ENCODE results near the gene LRRC2. TPM values are rescaled to one million over a fixed set of nuclear protein-coding genes. Genes with fewer than 3 reads are reported as not detected.
"Not testable (repeated sequence)": the region's sequence is repeated elsewhere in the genome, so short reads cannot be mapped to it uniquely, and the experiment has no call there.

The LRRC2 gene
- total RNA-seq, 2 donors from 2014 or later = 1.5 TPM

DNA sequence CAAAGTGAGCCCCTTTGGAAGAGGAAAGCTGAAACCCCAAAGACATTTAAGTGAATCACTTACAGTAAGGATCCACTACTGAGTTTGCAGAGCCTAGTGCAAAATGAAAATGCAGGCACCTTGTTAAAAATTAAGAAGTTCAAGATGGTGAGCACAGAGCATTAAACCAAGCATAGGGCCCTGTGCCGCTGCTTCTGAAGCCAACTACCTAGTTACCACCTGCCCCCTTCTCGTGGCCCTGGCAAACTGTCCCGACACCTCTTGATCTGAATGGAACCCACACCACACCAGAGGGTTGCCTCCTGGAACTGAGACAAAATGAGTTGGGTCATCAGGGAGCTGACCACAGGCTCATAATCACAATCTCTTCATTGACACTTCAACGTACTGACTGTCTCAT lies 25.6 kb downstream of the LRRC2 start:
- intact Hi-C loops (cut with DNase I, micrococcal nuclease) = loop anchor here in 1 of 2 donors (10.0 kb wide), 1 partner anchor 46 kb away; the partner anchor contains the start of gene RTP3
- ATAC-seq (no peak), DNase-seq (no peak)

GRCh38 chr3:46539443-46540005 lies 26.6 kb downstream of the LRRC2 start:
- intact Hi-C loops (cut with DNase I, micrococcal nuclease) = loop anchor here in 1 of 2 donors (10.0 kb wide), 1 partner anchor 45 kb away; the partner anchor contains the start of gene RTP3
- no peak for ATAC-seq
- DNase-seq = no peak

DNA sequence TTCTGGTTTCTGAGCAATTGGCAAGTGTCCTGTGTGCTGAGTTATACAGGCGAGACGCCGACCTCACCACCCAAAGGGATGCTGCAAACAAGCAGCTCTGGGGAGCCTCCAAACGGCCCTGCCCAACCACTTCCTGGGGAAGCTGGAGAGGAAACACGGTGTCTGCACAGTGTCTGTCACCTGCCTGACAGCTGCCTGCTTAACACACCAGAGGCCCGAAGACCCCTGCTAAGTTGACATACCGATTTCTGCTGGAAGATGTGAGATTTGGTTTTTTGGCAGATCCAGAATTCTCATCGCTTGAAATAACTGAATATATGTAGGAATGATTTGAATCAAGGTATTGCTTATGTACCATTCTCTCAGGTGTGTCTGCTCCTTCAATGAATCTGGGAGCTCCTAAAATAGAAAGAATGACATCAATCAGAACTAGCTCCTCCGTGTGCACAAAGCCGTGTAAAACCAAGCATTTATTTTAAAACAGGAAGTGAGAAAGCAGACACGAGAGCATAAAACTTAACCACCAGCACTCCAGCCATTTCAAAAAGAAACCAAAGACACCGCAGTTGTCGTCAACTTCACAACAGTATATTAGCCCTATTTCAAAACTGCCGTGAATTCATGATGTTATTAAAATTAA lies 27.2 kb downstream of the LRRC2 start:
- ATAC-seq (peak; percentile 59), DNase-seq (peak; percentile 67 to 77)
- intact Hi-C loops (cut with DNase I, micrococcal nuclease) = no loop called here

GRCh38 chr3:46538425-46538802 lies 27.7 kb downstream of the LRRC2 start:
- ATAC-seq; intact Hi-C loops (cut with DNase I, micrococcal nuclease); DNase-seq: not testable (repeated sequence)

- ATAC-seq (no peak), DNase-seq (no peak)
- intact Hi-C loops (cut with DNase I, micrococcal nuclease) = no loop called here
These were observed 28.3 kb downstream of the LRRC2 start for GRCh38 chr3:46537779-46538178.

GRCh38 chr3:46537316-46537715 lies 28.8 kb downstream of the LRRC2 start:
- ATAC-seq = no peak
- DNase-seq = no peak
- intact Hi-C loops (cut with DNase I, micrococcal nuclease) = no loop called here

- ATAC-seq (no peak), DNase-seq (no peak)
- intact Hi-C loops (cut with DNase I, micrococcal nuclease) = no loop called here
These were observed 29.3 kb downstream of the LRRC2 start for GRCh38 chr3:46536758-46537157.

DNA sequence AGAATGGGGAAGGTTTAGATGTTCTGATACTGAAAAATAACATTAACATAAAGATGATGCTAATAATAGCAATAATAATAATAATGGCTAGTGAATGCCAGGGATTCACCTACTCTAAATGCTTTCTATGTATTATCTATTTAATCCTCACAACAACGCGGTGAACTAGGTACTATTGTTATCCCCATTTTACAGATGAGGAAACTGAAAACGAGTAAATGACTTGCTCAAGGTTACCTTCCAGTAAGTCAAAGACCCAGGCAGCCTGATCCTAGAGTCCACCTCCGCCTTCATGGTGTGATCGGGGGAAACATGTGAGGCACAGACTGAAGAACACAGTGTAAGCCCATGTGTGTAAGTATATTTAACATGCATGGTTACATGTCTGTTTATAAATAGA lies 30.4 kb downstream of the LRRC2 start:
- ATAC-seq (no peak), DNase-seq (no peak)
- intact Hi-C loops (cut with DNase I, micrococcal nuclease) = no loop called here

DNA sequence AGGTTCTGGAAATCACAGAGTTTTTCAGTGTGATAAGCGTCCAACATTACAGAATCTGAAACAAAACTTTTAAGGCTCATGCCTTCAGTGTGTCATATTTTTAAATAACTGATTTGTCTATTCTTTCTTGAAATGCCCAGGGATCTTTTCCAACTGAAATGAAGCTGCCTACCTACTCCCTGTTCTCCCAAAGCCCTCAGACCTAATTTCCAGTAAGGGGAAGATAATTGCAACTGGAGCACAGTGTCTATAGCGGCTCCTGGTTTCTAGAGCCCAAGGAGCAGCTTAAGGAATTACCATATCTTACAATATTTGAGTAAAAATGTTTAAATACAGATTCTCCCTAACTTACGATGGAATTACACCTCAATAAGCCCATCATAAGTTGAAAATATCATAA lies 33.0 kb downstream of the LRRC2 start:
- no peak for DNase-seq
- ATAC-seq = no peak
- intact Hi-C loops (cut with DNase I, micrococcal nuclease) = no loop called here

DNA sequence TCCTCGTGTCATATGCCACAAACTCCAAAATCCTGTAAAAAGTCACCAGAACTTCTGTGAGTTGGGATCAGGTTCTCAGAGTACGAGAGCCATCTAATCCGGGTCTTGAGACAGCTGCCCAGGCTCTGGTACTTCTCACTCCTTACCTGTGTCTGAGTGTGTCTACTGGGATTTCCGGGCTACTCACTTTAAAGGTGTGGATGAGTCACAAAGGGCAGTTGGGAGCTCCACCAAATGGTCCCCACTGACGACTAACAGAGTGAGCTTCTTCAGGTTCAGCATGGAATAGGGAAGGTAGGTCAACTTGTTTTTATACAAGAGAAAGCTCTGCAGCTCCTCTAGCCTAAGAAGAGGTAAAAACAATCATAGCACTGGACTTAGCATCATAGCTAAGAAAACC lies 38.9 kb downstream of the LRRC2 start:
- DNase-seq = no peak
- no peak for ATAC-seq
- intact Hi-C loops (cut with DNase I, micrococcal nuclease) = no loop called here

- no peak for ATAC-seq
- intact Hi-C loops (cut with DNase I, micrococcal nuclease) = no loop called here
- no peak for DNase-seq
These were observed 41.3 kb downstream of the LRRC2 start for GRCh38 chr3:46524832-46525231.

- intact Hi-C loops (cut with DNase I, micrococcal nuclease) = no loop called here
- ATAC-seq (no peak), DNase-seq (no peak)
These were observed 42.1 kb downstream of the LRRC2 start for GRCh38 chr3:46524008-46524407.

DNA sequence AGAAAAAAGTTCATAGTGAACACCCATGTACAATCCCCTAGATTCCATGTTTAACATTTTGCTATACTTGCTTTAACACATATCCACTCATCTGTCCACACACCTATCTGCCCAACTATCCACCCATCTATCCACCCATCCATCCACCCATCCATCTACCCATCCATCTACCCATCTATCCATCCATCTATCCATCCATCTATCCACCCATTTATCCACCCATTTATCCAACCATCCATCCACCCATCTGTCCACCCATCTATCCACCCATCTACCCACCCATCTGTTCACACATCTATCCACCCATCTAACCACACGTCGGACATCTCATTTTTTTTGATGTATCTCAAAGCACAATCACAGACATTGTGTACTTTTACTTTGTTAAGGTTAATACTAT lies 42.5 kb downstream of the LRRC2 start:
- DNase-seq = no peak
- no peak for ATAC-seq
- intact Hi-C loops (cut with DNase I, micrococcal nuclease) = no loop called here

- intact Hi-C loops (cut with DNase I, micrococcal nuclease); DNase-seq; ATAC-seq: not testable (repeated sequence)
These were observed 43.9 kb downstream of the LRRC2 start for GRCh38 chr3:46522201-46522600.

DNA sequence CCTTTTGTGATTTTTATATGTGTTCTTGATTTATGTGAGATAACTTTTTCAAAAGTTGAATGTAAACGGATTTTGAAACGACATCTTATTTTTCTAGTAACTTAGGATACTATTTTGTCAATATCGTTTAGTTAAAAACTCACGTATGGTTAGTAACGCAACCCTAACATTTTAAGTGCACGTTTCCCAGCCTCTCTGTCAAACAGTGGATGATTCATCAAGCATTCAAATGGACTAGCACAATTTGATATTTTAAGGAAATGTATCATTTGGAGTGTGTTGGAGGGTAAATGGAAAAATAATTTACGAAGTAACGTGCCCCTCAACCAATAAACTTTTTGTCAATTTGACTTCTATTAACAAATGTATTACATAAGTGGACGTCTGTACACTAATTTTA lies 45.0 kb downstream of the LRRC2 start:
- DNase-seq (no peak), ATAC-seq (no peak)
- intact Hi-C loops (cut with DNase I, micrococcal nuclease) = no loop called here

DNA sequence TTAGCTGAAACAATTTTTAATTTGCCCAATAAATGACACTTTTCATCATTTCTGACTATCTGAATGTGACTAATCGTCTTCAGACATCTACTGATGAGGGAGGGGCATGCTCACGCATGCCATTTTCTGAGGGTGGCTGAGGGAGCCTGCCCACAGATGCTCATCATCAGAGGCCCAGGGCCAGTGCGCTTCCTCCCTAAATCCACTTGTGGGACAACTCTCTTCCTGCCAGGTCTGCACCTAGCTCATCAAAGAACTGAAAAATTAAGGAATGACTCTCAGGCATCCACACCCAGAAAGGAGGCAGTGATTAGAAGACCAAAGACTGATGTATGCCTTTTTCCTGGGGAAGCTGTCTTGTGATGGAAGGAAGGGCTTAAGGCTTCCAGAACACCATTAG lies 45.6 kb downstream of the LRRC2 start:
- intact Hi-C loops (cut with DNase I, micrococcal nuclease) = no loop called here
- DNase-seq = no peak
- ATAC-seq = no peak

GRCh38 chr3:46519952-46520351 lies 46.1 kb downstream of the LRRC2 start:
- no peak for DNase-seq
- ATAC-seq = no peak
- intact Hi-C loops (cut with DNase I, micrococcal nuclease) = no loop called here

DNA sequence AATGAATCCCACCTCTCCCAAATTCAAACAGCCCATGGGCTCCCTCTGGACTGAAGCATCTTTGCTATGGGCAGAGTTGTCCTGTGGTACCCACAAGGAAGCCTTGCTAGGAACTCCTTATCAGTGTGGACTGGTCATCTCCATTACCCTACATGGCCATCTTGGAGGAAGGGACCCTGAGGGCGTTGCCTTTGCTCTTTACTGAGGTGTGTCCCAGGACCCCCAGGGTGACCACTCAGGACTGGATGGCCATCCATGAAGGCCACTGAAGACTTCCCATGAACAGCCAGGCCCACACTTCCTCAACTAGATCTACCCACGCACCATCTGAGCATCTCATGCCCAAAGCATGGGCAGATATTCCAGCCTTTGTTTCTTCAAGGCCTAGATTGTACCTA lies 48.3 kb downstream of the LRRC2 start:
- no peak for DNase-seq
- ATAC-seq = no peak
- intact Hi-C loops (cut with DNase I, micrococcal nuclease) = no loop called here

DNA sequence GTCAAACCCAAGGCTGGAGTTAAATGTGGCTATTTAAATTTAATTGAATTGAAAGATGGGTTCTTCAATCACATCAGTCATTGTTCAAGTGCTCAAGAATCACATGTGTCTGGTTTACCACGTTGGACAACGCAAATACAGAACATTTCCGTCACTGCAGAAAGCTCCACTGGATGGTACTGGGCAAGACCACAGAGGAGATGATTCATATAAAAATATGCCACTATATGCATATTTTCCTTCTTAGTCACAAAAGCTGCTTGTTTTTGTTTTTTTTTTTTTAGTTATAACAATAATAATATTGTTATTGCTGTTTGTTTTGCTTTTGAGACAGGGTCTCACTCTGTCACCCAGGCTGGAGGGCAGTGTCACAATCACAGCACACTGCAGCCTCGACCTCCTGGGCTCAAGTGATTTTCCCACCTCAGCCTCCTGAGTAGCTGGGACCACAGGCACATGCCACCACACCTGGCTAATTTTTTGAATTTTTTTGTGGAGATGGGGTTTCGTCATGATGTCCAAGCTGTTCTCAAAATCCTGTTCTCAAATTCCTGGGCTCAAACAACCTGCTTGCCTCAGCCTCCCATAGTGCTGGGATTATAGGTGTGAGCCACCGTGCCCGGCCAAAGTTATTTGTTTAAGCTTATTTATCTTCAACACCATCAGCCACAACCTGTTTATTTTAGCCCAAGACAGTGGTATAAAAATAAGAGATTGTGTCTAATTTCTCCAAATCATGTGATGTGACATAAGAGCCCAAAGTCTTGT lies 48.9 kb downstream of the LRRC2 start:
- DNase-seq (no peak), ATAC-seq (no peak)
- intact Hi-C loops (cut with DNase I, micrococcal nuclease) = no loop called here

GRCh38 chr3:46516521-46516920 lies 49.6 kb downstream of the LRRC2 start:
- DNase-seq (no peak), ATAC-seq (no peak)
- intact Hi-C loops (cut with DNase I, micrococcal nuclease) = no loop called here

Data from left colon (tissue), 2 donors.